Activated CD8-positive, alpha-beta memory T cell treated with anti-CD3 and anti-CD28 coated beads, Interleukin-2, amount 50 U/mL, for 4 hours (primary cell): ENCODE data around the gene HPN.
"Not testable (repeated sequence)": the region's sequence is repeated elsewhere in the genome, so short reads cannot be mapped to it uniquely, and the experiment has no call there.

ENCODE experiments used
- DNase-seq: peaks from one replicate; pipeline ENCODE4 v3.0.0-alpha.2; 2020

Gene HPN

DNA sequence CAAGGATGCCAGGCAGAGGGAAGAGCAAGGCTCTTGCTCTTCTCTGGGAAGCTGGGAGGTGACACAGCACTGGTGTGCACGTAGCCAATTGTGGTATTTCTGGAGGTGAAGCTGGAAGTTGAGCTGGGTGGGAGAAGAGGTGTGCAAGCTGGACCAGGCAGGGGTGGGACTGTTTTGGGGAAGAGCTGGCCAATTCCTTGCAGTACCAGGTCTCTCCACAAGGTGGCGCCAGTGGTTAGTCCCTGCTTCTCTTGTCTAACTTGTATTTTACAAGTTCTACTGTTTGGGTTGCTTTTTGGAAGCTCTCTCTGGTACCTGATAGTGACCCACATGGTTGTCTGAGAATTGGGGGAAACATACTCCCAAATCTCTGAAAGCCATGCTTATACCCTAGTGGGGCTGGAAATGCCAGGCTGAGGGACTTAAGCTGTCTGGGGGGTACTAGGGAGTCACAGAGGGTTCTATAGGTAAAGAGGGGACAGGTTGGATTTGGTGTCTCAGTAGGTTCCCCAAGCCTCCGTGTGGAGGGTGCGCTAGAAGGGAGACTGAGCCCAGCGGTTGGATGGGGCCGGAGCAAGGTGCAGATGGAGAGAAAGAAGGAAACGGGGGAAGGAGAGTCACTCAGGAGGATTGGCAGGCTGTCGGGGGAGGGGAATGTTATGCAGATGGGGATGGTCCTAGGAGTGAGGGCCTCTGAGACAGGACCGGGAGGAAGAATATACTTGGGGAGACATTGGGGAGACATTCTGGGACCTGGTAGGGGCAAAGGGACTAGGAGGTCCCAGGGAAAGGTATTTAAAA lies 3.0 kb downstream of the HPN start:
- DNase-seq: peak; percentile 61

- no peak for DNase-seq
Observed at GRCh38 chr19:35045667-35046300, 4.3 kb downstream of the HPN start.

DNA sequence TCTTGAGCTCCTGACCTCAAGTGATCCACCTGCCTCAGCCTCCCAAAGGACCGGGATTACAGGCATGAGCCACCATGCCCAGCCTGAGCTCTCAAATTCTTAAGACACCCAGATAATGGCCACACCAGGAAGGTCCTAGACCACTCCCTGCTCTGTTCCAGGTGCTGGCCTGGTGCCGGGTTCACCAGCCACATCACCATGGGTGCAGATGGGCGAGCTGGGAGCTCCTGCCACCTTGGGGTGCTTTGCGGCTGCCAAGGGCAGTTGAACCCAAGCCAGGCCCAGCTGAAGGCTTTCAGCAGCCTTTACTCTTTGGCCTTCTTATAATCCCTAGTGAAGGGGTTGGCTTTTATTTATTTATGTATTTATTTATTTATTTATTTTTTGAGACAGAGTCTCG lies 4.9 kb downstream of the HPN start:
- DNase-seq: no peak

GRCh38 chr19:35048911-35049411 lies 7.4 kb downstream of the HPN start:
- DNase-seq: no peak

- no peak for DNase-seq
Observed at GRCh38 chr19:35049456-35049855, 7.9 kb downstream of the HPN start.

GRCh38 chr19:35050662-35051061 lies 9.1 kb downstream of the HPN start:
- DNase-seq: not testable (repeated sequence)

DNA sequence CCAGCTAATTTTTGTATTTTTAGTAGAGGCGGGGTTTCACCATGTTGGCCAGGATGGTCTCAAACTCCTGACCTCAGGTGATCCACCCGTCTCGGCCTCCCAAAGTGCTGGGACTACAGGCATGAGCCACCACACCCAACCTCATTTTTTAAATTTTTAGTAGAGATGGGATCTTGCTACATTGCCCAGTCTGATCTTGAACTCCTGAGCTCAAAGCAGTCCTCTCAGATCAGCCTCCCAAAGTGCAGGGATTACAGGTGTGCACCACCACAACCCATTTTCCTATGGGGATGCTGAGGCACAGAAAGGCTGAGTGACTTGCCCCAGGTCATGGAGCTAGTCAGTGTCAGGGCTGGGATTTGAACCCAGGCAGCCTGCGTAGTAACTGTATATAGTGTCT lies 9.7 kb downstream of the HPN start:
- not testable (repeated sequence) for DNase-seq

DNA sequence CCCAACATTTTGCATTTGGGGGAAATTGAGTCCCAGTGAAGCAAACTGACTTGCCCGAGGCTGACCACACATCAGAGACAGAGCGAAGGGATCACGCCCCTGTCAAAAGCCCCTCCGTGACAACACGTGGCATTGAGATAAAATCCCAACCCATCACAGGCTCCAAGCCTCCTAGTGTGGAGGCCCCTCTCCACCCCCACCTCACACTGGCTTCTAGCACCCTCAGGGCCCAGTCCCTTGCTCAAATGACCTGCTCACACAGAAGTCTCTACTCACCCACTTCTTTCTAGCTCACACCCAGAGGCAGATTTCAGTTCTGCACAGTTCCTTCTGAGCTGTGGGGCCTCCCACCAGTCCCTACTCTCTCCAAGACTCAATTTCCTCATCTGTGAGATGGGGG lies 10.3 kb downstream of the HPN start:
- DNase-seq: no peak

GRCh38 chr19:35052599-35053190 lies 11.2 kb downstream of the HPN start:
- no peak for DNase-seq

- no peak for DNase-seq
Observed at GRCh38 chr19:35053667-35054293, 12.3 kb downstream of the HPN start.

DNA sequence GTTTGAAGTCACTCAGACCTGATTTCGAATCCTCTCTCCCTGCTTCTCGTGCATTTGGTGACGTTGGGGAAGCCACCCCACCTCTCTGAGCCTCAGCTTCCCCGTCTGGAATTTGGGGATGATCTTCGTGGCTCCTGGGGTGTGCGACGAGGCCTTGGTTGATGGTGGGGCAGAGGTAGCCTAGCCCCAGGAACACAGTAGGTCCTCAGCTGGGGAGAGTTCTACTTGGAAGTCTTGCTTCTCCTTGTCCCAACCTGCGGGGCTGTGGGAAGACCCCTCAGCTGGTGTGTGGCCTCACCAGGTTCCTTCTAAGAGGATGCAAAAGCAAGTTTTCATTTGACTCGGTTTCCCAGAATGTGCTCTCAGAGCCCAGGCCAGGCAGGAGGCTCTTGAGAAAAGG lies 13.1 kb downstream of the HPN start:
- DNase-seq: no peak

- no peak for DNase-seq
Observed at GRCh38 chr19:35055715-35056179, 14.2 kb downstream of the HPN start.

DNA sequence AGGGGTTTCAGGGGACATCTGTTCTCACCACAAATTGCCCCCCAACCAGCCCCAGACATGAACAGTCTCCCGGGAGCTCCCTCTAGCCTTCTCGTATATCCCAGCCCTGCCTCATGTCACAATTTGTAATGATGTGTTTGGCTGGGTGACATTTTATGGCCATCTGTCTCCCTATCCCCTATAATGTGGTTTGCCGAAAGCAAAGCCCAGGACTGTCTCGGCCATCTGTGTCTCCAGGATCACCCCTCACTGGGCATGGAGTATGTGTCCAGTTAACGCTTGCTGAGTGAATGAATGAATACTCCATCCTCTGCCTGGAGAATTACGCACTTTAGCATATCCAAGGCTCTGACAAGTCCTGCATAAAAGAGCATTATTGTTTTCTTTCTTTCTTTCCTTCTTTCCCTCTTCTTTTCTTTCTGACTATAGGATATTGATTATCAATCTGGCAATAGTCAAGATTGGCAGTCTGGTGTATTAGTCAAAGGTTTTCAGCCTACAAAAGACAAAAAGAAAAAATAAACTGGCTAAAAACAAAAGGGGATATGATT lies 15.1 kb downstream of the HPN start:
- no peak for DNase-seq

DNA sequence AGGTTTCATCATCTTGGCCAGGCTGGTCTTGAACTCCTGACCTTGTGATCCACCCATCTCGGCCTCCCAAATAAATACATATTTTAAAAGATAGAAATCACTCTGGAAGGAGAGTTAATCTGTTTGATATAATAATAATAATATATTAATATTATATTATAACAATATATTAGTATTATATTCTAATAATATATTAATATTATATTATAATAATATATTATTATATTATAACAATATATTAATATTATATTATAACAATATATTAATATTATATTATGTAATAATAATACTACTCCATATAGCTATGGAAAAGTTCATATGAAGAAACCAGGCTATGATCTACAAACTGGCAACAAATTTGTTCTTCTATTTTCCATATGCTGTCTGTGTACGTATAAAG lies 16.8 kb downstream of the HPN start:
- no peak for DNase-seq

GRCh38 chr19:35059006-35059798 lies 17.7 kb downstream of the HPN start:
- no peak for DNase-seq

DNA sequence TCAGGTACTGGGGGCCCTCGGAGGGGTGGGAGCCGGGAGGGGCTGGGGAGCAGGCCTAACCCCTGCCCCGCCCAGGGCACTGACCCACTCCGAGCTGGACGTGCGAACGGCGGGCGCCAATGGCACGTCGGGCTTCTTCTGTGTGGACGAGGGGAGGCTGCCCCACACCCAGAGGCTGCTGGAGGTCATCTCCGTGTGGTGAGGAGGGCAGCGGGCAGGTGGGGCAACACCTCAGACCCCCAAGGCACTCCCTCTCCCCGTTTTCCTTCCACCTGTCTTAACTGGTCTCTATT lies 18.2 kb downstream of the HPN start:
- DNase-seq: no peak

GRCh38 chr19:35060160-35060855 lies 18.8 kb downstream of the HPN start:
- no peak for DNase-seq

DNA sequence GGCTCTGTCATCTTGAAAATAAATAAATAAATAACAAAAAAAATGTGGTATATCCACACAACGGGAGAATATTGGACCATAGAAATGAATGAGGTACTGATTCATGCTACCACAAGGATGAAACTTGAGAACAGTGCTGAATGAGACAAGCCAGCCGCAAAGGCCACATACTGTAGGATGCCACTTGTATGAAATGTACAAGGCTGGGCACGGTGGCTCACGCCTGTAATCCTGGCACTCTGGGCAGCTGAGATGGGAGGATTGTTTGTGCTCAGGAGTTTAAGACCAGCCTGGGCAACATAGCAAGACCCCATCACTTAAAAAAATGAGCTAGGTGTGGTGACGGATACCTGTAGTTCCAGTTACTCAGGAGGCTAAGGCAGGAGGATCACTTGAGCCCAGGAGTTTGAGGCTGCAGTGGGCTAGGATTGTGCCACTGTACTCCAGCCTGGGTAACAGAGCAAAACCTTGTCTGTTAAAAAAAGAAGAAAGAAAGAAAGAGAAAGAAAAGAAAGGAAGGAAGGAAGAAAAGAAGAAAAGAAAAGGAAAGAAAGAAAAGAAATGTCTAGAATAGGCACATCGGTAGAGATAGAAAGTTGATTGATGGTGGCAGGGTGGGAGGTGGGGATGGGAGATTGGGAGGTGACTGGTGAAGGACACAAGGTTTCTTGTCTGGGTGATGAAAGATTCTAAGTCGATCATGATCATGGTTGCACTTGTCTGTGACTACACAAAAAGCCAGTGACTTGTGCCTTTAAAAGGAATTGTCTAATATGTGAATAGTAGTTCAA lies 20.3 kb downstream of the HPN start:
- DNase-seq: no peak

DNA sequence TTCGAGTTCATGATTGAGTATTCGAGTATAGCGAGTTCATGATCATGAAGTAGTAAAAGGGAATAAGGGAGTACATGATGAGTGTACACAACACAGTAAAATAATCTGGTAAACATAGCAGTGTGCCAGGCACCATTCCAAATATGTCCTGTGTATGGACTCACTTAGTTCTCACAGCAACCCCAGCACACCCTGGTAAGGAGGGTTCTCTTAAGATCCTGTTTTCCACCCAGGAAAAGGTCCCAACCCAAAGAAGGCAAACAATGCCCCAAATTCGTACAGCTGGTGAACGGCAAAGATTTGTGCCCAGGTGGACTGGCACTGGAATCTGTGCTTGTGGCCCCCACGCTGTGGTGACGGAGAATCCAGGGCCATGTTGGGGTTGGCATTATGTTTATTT lies 21.4 kb downstream of the HPN start:
- DNase-seq: no peak

GRCh38 chr19:35063940-35064818 lies 22.7 kb downstream of the HPN start:
- DNase-seq: no peak
